Keratinocyte (primary cell): Measurements from ENCODE around the gene COL4A6.

Experiments used
- CTCF ChIP-seq, 3 experiments: IDR thresholded peaks in 1 of 3; conservative IDR thresholded peaks in 1 of 3; optimal IDR thresholded peaks in 1 of 3; 2 replicates in 2 of 3; 3 replicates in 1 of 3; pipeline versions ENCODE3 to v1.5.1; 2011; ENCODE audit warnings: low read length in 3 of 3, mild to moderate bottlenecking in 3 of 3, moderate library complexity in 2 of 3, control low read depth in 1 of 3, inconsistent platforms in 1 of 3; ENCODE audit not compliant: insufficient read depth in 2 of 3; ENCODE audit errors: extremely low read depth in 1 of 3
- EZH2 ChIP-seq: IDR thresholded peaks from one replicate; pipeline ENCODE4 v1.6.1; 2012; ENCODE audit warnings: inconsistent platforms, mild to moderate bottlenecking, low read length, moderate library complexity

- TF ChIP-seq CTCF (optimal IDR thresholded peaks at IDR 0.05 in 1 of 3, IDR thresholded peaks at IDR 0.05 in 1 of 3, conservative IDR thresholded peaks at IDR 0.05 in 1 of 3; ENCODE audit: extremely low read depth in 1 of 3, insufficient read depth in 2 of 3, low read length in 3 of 3), result no peak
- no peak for TF ChIP-seq EZH2
These were observed 183.6 kb downstream of the COL4A6 start for GRCh38 chrX:108254636-108255035.
